OCI-LY3 (cell line): ENCODE results near the gene SH3PXD2A.

Experiments
- EZH2phosphoT487 ChIP-seq: fragments of 200-600 bp; shearing (Covaris generic); IDR thresholded peaks from 2 replicates; pipeline ENCODE4 v1.6.1; 2018; ENCODE audit warnings: antibody characterized with exemption, mixed run types, low read depth
- TF ChIP-seq, protein P1 (sequence below): fragments of 200-600, 300-600 bp; sonication (generic); IDR thresholded peaks from 2 replicates; pipeline ENCODE4 v1.5.1; 2014; ENCODE audit warnings: antibody characterized with exemption, low read length, low read depth

DNA sequence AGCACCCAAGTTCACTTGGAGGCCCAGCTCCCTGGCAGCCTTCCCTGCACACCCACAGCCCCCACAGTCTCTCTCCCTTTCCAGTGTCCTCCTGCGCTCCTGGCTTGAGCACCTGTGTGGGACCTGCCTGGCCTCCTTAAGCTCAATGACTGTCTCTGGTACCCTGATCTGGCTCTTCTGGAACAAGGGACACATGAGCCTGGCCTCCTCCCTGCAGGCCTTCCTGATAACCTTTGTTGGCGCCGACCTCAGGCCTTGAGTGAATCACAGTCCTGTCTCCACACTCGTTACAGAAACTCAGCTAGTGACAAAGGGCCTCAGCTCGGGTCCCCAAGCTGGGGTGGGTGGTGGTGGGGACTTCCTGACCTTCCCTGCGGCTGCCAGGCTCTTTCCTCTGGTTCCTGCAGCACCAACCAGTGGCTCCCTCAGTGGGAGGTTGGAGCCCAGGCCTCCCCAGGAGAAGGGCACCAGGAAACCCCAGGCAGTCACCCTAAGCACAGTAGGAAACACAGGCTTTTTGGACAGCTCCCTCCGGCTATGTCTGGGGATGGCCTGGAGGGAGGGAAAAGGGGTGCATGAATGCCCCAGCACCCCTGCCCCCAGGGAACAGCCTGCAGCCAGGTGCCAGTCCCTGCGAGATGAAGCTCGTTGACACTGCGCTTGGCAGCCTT, 147.3 kb downstream of the SH3PXD2A start:
- TF ChIP-seq, protein P1, sequence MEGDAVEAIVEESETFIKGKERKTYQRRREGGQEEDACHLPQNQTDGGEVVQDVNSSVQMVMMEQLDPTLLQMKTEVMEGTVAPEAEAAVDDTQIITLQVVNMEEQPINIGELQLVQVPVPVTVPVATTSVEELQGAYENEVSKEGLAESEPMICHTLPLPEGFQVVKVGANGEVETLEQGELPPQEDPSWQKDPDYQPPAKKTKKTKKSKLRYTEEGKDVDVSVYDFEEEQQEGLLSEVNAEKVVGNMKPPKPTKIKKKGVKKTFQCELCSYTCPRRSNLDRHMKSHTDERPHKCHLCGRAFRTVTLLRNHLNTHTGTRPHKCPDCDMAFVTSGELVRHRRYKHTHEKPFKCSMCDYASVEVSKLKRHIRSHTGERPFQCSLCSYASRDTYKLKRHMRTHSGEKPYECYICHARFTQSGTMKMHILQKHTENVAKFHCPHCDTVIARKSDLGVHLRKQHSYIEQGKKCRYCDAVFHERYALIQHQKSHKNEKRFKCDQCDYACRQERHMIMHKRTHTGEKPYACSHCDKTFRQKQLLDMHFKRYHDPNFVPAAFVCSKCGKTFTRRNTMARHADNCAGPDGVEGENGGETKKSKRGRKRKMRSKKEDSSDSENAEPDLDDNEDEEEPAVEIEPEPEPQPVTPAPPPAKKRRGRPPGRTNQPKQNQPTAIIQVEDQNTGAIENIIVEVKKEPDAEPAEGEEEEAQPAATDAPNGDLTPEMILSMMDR: no peak
- TF ChIP-seq EZH2phosphoT487: no peak
